ENCODE results near the gene ACAN. TPM values are rescaled to one million over a fixed set of nuclear protein-coding genes. Genes with fewer than 3 reads are reported as not detected.

The ACAN gene
- total and polyA plus RNA-seq, 2 donors (not counting 3 experiments of a cell fraction or from before 2014, with no cell fraction given): not detected

DNA sequence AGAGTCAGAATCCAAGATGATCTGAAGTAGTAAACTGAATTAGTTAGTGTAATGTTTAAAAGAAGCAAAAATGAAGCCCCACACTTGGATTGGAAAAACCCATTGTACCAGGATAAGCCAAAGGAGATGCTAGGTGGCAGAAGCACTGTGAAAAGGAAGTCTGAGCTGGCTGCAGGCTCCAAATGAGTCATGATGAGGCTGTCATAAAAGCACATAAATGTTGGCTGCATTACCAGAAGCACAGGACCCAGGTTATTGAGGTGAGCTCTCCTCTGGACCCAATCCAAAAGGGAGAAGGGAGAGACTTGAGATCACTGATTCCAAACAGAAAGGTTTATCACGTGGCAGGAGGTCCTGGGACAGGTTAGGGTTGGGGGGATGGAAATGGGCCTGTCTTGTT is 3.2 kb upstream of the ACAN start:
- no peaks in the 10 kb centered on the region for H3K9me3 ChIP-seq (replicated peaks; ENCODE audit: control insufficient read depth, insufficient read depth, low read length)
- no peaks in the 10 kb centered on the region for H3K4me1 ChIP-seq (ENCODE audit: control insufficient read depth, extremely low read depth, insufficient read depth, low read length)
- no peak overlapping the region for H3K4me3 ChIP-seq (replicated peaks in 1 of 3; ENCODE audit: insufficient read depth in 1 of 3, low read depth in 1 of 3, low read length in 3 of 3)
- dilution Hi-C loops (cut with MboI; ENCODE audit: extremely low pct_ligation_motif_present, low sequenced_read_pairs) (no loop called here), intact Hi-C loops (cut with micrococcal nuclease) (no loop called here)
- H3K9me1 ChIP-seq (replicated peaks; ENCODE audit: control insufficient read depth, extremely low read depth, insufficient read depth, low read length): no peaks in the 10 kb centered on the region
- H3K36me3 ChIP-seq (ENCODE audit: control insufficient read depth in 2 of 2, extremely low read depth in 1 of 2, insufficient read depth in 2 of 2, low read length in 2 of 2): no peaks in the 10 kb centered on the region
- H3K27me3 ChIP-seq (ENCODE audit: control insufficient read depth in 2 of 2, insufficient read depth in 2 of 2, low read length in 2 of 2): peaks cover 29 to 30% of the 10 kb centered on the region in 2 experiments
- CTCF ChIA-PET: interaction anchor here (1.2 to 1.5 kb wide), 4 partner anchors 19 to 161 kb away, joined by 3 to 6 read pairs (median 4); partner anchors contain the start of gene ISG20
- no peaks in the 10 kb centered on the region for H3K79me2 ChIP-seq (ENCODE audit: control insufficient read depth, insufficient read depth, low read length)
- FAIRE-seq: peak; percentile 40
- TF ChIP-seq, protein P1, sequence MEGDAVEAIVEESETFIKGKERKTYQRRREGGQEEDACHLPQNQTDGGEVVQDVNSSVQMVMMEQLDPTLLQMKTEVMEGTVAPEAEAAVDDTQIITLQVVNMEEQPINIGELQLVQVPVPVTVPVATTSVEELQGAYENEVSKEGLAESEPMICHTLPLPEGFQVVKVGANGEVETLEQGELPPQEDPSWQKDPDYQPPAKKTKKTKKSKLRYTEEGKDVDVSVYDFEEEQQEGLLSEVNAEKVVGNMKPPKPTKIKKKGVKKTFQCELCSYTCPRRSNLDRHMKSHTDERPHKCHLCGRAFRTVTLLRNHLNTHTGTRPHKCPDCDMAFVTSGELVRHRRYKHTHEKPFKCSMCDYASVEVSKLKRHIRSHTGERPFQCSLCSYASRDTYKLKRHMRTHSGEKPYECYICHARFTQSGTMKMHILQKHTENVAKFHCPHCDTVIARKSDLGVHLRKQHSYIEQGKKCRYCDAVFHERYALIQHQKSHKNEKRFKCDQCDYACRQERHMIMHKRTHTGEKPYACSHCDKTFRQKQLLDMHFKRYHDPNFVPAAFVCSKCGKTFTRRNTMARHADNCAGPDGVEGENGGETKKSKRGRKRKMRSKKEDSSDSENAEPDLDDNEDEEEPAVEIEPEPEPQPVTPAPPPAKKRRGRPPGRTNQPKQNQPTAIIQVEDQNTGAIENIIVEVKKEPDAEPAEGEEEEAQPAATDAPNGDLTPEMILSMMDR (IDR thresholded peaks at IDR 0.05; ENCODE audit: extremely low read depth in 1 of 2, insufficient read depth in 1 of 2, low read depth in 1 of 2, low read length in 2 of 2): no peak
- no peak for TF ChIP-seq GATA2 (IDR thresholded peaks at IDR 0.05; ENCODE audit: insufficient read depth, insufficient read length, low read depth, low read length)
- TF ChIP-seq MYC (IDR thresholded peaks at IDR 0.05; ENCODE audit: low read depth, low read length): no peak
- peak; percentile 53 for TF ChIP-seq FOS (IDR thresholded peaks at IDR 0.05; ENCODE audit: borderline replicate concordance, insufficient read depth, low read length)
- TF ChIP-seq JUN (IDR thresholded peaks at IDR 0.05; ENCODE audit: borderline replicate concordance, insufficient read depth, insufficient read length, low read depth): no peak
- no TSS peak for BruUV-seq (replicated peaks)
- H3K27ac ChIP-seq (ENCODE audit: insufficient read depth, low read depth, low read length): no peak overlapping the region
- POLR2A ChIA-PET: no interaction called here
- no peak overlapping the region for H3K4me2 ChIP-seq (ENCODE audit: insufficient read depth, low read length)
- no peaks in the 10 kb centered on the region for H4K20me1 ChIP-seq (replicated peaks; ENCODE audit: control insufficient read depth, extremely low read depth, insufficient read depth, low read length)
- H3K9ac ChIP-seq (replicated peaks; ENCODE audit: extremely low read depth, insufficient read depth, low read length): no peak overlapping the region
- peak; percentile 10 for DNase-seq (ENCODE audit: low read depth, low spot score)
- H2AFZ ChIP-seq (ENCODE audit: low read depth, low read length): no peak overlapping the region

DNA sequence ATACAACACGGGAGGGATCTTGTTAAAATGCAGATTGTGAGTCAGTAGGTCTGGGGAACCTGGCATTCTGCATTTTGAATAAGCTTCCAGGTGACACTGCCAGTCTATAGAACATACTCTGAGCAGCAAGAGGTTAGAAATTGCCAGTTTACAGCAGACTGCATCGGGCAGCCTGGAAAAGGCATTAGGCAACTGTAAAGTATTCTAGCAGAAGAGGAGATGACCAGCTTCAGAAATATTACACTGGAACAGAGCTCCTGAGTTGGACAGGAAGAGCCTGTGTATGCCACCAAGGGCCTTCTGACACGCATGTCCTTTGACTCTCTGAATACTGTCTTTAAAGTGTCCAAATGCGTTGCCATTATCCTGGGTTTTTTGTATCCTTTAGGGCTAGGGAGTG is 2.5 kb upstream of the ACAN start:
- no peak for FAIRE-seq
- BruUV-seq (replicated peaks): no TSS peak
- Histone ChIP-seq H3K9ac (replicated peaks; ENCODE audit: extremely low read depth, insufficient read depth, low read length) (no peak overlapping the region), H3K36me3 (ENCODE audit: control insufficient read depth in 2 of 2, extremely low read depth in 1 of 2, insufficient read depth in 2 of 2, low read length in 2 of 2) (no peaks in the 10 kb centered on the region), H3K4me1 (ENCODE audit: control insufficient read depth, extremely low read depth, insufficient read depth, low read length) (no peaks in the 10 kb centered on the region), H2AFZ (ENCODE audit: low read depth, low read length) (no peak overlapping the region), H4K20me1 (replicated peaks; ENCODE audit: control insufficient read depth, extremely low read depth, insufficient read depth, low read length) (no peaks in the 10 kb centered on the region), H3K27me3 (ENCODE audit: control insufficient read depth in 2 of 2, insufficient read depth in 2 of 2, low read length in 2 of 2) (peaks cover 30 to 31% of the 10 kb centered on the region in 2 experiments), H3K9me1 (replicated peaks; ENCODE audit: control insufficient read depth, extremely low read depth, insufficient read depth, low read length) (no peaks in the 10 kb centered on the region), H3K4me3 (replicated peaks in 1 of 3; ENCODE audit: insufficient read depth in 1 of 3, low read depth in 1 of 3, low read length in 3 of 3) (no peak overlapping the region), H3K27ac (ENCODE audit: insufficient read depth, low read depth, low read length) (no peak overlapping the region), H3K4me2 (ENCODE audit: insufficient read depth, low read length) (no peak overlapping the region), H3K79me2 (ENCODE audit: control insufficient read depth, insufficient read depth, low read length) (no peaks in the 10 kb centered on the region), H3K9me3 (replicated peaks; ENCODE audit: control insufficient read depth, insufficient read depth, low read length) (no peaks in the 10 kb centered on the region)
- no peak for DNase-seq (ENCODE audit: low read depth, low spot score)
- POLR2A ChIA-PET: no interaction called here
- TF ChIP-seq POLR2AphosphoS5 (IDR thresholded peaks at IDR 0.05; ENCODE audit: insufficient read depth, low read depth, low read length): no peak
- TF ChIP-seq, protein P1 (IDR thresholded peaks at IDR 0.05; ENCODE audit: extremely low read depth in 1 of 2, insufficient read depth in 1 of 2, low read depth in 1 of 2, low read length in 2 of 2): no peak
- TF ChIP-seq GATA2 (IDR thresholded peaks at IDR 0.05; ENCODE audit: insufficient read depth, insufficient read length, low read depth, low read length): no peak
- no peak for TF ChIP-seq FOS (IDR thresholded peaks at IDR 0.05; ENCODE audit: borderline replicate concordance, insufficient read depth, low read length)
- CTCF ChIA-PET: interaction anchor here (1.4 to 1.5 kb wide), 3 partner anchors 20 to 162 kb away, joined by 3 to 6 read pairs (median 3); partner anchors contain the start of gene ISG20
- dilution Hi-C loops (cut with MboI; ENCODE audit: extremely low pct_ligation_motif_present, low sequenced_read_pairs): no loop called here
- intact Hi-C loops (cut with micrococcal nuclease): no loop called here
